Hepatocyte (in vitro differentiated cells): Measurements from ENCODE around the gene GPRC5B. TPM values are rescaled to one million over a fixed set of nuclear protein-coding genes. Genes with fewer than 3 reads are reported as not detected.

ENCODE experiments used
- DNase-seq: peaks from one replicate; pipeline ENCODE4 v3.0.0-alpha.2; 2016; ENCODE audit warnings: low spot score
- H2AFZ ChIP-seq: fragments of 200-600 bp; sonication (generic); 2 replicates; pipeline ENCODE4 v1.6.0; 2016; ENCODE audit warnings: antibody characterized with exemption, mild to moderate bottlenecking
- H3K27ac ChIP-seq: fragments of 200-600 bp; sonication (generic); 2 replicates; pipeline ENCODE4 v1.5.1; 2016; ENCODE audit warnings: mild to moderate bottlenecking
- H3K27me3 ChIP-seq: fragments of 200-600 bp; sonication (generic); 2 replicates; pipeline ENCODE4 v1.6.1; 2016
- H3K36me3 ChIP-seq: fragments of 200-600 bp; sonication (generic); replicated peaks from 2 replicates; pipeline ENCODE4 v1.5.1; 2016; ENCODE audit warnings: low read depth; ENCODE audit not compliant: insufficient read depth
- H3K4me1 ChIP-seq: fragments of 200-600 bp; sonication (generic); 2 replicates; pipeline ENCODE4 v1.5.1; 2016; ENCODE audit warnings: mild to moderate bottlenecking, moderate library complexity; ENCODE audit not compliant: insufficient read depth
- H3K4me2 ChIP-seq: fragments of 200-600 bp; sonication (generic); 2 replicates; pipeline ENCODE4 v1.6.0; 2016
- H3K4me3 ChIP-seq: fragments of 200-600 bp; sonication (generic); 2 replicates; pipeline ENCODE4 v1.5.1; 2016; ENCODE audit warnings: mild to moderate bottlenecking
- H3K79me2 ChIP-seq: fragments of 200-600 bp; sonication (generic); 2 replicates; pipeline ENCODE4 v1.6.0; 2017; ENCODE audit warnings: mild to moderate bottlenecking
- H3K9me2 ChIP-seq: fragments of 200-600 bp; sonication (generic); replicated peaks from 2 replicates; pipeline ENCODE4 v1.6.0; 2017; ENCODE audit warnings: mild to moderate bottlenecking; ENCODE audit not compliant: insufficient read depth
- H3K9me3 ChIP-seq: fragments of 200-600 bp; sonication (generic); 2 replicates; pipeline ENCODE4 v1.5.1; 2016; ENCODE audit warnings: low read depth, mild to moderate bottlenecking
- H4K20me1 ChIP-seq: fragments of 200-600 bp; sonication (generic); 2 replicates; pipeline ENCODE4 v1.6.0; 2016; ENCODE audit warnings: mild to moderate bottlenecking; ENCODE audit not compliant: insufficient read depth, poor library complexity, severe bottlenecking
- EZH2 ChIP-seq: fragments of 200-600 bp; sonication (generic); IDR thresholded peaks from 2 replicates; pipeline ENCODE4 v1.6.1; 2016; ENCODE audit warnings: antibody characterized with exemption, mild to moderate bottlenecking, borderline replicate concordance
- EZH2phosphoT487 ChIP-seq: fragments of 200-600 bp; sonication (generic); IDR thresholded peaks from one replicate; pipeline ENCODE4 v1.6.1; 2018; ENCODE audit warnings: antibody characterized with exemption, mild to moderate bottlenecking, low read depth, moderate library complexity; ENCODE audit not compliant: unreplicated experiment, severe bottlenecking
- WGBS: methylation state at CpG from one replicate; pipeline ENCODE4 v1.1.6; 2016; ENCODE audit warnings: low lambda C conversion rate; ENCODE audit errors: missing lambda C conversion rate; 5-methylcytosine and 5-hydroxymethylcytosine counted together
- polyA plus RNA-seq: library from polyadenylated mRNA; unstranded; fragments of >200 nt; fragmentation: Nextera tagmentation; extraction: Ambion mirVana; gene quantifications from 2 replicates; pipeline ENCODE4 v1.2.1, GENCODE V29; 2016
- total RNA-seq: library from RNA; depleted of rRNA; stranded (reverse); fragments of >200 nt; gene quantifications from 2 replicates; pipeline ENCODE4 v1.2.3, GENCODE V29; 2014
- TF ChIP-seq, protein P1 (sequence below): fragments of 200-600 bp; sonication (generic); IDR thresholded peaks from 2 replicates; pipeline ENCODE4 v1.5.1; 2016; ENCODE audit warnings: antibody characterized with exemption, mild to moderate bottlenecking; ENCODE audit not compliant: poor library complexity

GPRC5B gene
- total and polyA plus RNA-seq, 2 experiments from 2014 or later, result 36.2 to 73.1 TPM

DNA sequence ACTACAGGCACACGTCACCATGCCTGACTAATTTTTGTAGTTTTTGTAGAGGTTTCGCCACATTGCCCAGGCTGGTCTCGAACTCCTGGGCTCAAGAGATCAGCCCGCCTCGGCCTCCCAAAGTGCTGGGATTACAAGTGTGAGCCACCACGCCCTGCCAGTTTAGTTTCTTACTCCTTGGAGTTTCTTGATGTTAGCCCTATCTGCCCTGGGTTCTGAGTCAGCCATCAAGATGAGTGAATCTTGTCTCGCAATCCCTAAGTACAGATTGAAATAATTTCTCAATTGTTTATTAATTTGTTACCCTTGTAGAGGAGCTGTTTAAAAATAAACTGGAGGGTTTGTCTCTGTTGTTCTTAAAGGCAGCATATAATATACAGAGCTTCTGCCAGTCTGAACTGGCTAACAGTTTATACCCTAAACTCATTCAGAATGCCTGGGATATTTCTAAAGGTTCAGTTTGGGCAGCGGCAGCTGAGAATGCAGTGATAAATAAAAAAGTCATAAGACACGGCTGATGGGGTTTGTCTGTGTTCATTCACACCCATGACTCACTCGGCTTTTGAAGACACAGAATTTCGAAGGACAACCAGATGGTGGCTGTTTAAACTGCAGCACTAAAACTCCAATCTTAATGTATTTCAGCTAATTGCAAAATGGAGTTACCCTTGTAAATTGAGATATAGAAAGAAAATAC is 39.6 kb downstream of the GPRC5B start:
- TF ChIP-seq EZH2phosphoT487, result no peak
- no peak for TF ChIP-seq EZH2
- TF ChIP-seq, protein P1, sequence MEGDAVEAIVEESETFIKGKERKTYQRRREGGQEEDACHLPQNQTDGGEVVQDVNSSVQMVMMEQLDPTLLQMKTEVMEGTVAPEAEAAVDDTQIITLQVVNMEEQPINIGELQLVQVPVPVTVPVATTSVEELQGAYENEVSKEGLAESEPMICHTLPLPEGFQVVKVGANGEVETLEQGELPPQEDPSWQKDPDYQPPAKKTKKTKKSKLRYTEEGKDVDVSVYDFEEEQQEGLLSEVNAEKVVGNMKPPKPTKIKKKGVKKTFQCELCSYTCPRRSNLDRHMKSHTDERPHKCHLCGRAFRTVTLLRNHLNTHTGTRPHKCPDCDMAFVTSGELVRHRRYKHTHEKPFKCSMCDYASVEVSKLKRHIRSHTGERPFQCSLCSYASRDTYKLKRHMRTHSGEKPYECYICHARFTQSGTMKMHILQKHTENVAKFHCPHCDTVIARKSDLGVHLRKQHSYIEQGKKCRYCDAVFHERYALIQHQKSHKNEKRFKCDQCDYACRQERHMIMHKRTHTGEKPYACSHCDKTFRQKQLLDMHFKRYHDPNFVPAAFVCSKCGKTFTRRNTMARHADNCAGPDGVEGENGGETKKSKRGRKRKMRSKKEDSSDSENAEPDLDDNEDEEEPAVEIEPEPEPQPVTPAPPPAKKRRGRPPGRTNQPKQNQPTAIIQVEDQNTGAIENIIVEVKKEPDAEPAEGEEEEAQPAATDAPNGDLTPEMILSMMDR, result no peak
- H4K20me1 ChIP-seq, result no peaks in the 10 kb centered on the region
- no peak overlapping the region for H2AFZ ChIP-seq
- no peak overlapping the region for H3K4me2 ChIP-seq
- no peaks in the 10 kb centered on the region for H3K36me3 ChIP-seq
- no peaks in the 10 kb centered on the region for H3K9me2 ChIP-seq
- no peaks in the 10 kb centered on the region for H3K9me3 ChIP-seq
- no peaks in the 10 kb centered on the region for H3K27me3 ChIP-seq
- no peaks in the 10 kb centered on the region for H3K79me2 ChIP-seq
- H3K4me1 ChIP-seq, result no peaks in the 10 kb centered on the region
- peak overlapping the region; percentile 38 for H3K27ac ChIP-seq
- peak; percentile 54 for DNase-seq
- no peak overlapping the region for H3K4me3 ChIP-seq
- WGBS, result 74% methylated on average over 11 of the region's 11 CpGs

DNA sequence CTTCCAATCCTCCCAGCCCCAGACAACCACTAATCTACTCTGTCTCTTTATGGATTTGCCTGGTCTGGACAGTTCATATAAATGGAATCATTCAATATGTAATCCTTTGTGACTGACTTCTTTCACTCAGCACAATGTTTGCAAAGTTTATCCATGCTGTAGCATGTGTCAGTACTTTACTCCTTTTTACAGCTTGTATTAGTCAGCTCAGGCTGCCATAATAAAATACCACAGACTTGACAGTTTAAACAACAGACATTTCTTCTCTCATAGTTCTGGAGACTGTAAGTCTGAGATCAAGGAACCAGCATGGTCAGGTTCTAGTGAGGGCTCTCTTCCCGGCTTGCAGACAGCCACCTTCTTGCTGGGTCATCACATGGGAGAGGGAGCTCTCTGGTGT is 41.3 kb downstream of the GPRC5B start:
- Histone ChIP-seq H3K4me1 (no peaks in the 10 kb centered on the region), H2AFZ (no peak overlapping the region), H3K79me2 (no peaks in the 10 kb centered on the region), H4K20me1 (no peaks in the 10 kb centered on the region), H3K9me2 (no peaks in the 10 kb centered on the region), H3K27me3 (no peaks in the 10 kb centered on the region), H3K9me3 (no peaks in the 10 kb centered on the region), H3K4me2 (no peak overlapping the region), H3K4me3 (no peak overlapping the region), H3K36me3 (no peaks in the 10 kb centered on the region), H3K27ac (peak overlapping the region; percentile 72)
- no peak for TF ChIP-seq EZH2
- TF ChIP-seq, protein P1, result no peak
- TF ChIP-seq EZH2phosphoT487, result no peak
- DNase-seq, result peak; percentile 29
- 50% methylated on average over 1 of the region's 1 CpG for WGBS

GRCh38 chr16:19842426-19843157 is 42.1 kb downstream of the GPRC5B start:
- Histone ChIP-seq H2AFZ (no peak overlapping the region), H3K79me2 (no peaks in the 10 kb centered on the region), H3K4me1 (peaks cover 4% of the 10 kb centered on the region), H3K4me2 (no peak overlapping the region), H3K36me3 (no peaks in the 10 kb centered on the region), H4K20me1 (no peaks in the 10 kb centered on the region), H3K9me2 (no peaks in the 10 kb centered on the region), H3K9me3 (no peaks in the 10 kb centered on the region), H3K27me3 (no peaks in the 10 kb centered on the region), H3K4me3 (no peak overlapping the region), H3K27ac (peak overlapping the region; percentile 14)
- 60% methylated on average over 6 of the region's 6 CpGs for WGBS
- TF ChIP-seq EZH2, result no peak
- TF ChIP-seq, protein P1, result no peak
- TF ChIP-seq EZH2phosphoT487, result no peak
- DNase-seq, result no peak
